ENCODE measurements around the gene MEGF11.

The MEGF11 gene

DNA sequence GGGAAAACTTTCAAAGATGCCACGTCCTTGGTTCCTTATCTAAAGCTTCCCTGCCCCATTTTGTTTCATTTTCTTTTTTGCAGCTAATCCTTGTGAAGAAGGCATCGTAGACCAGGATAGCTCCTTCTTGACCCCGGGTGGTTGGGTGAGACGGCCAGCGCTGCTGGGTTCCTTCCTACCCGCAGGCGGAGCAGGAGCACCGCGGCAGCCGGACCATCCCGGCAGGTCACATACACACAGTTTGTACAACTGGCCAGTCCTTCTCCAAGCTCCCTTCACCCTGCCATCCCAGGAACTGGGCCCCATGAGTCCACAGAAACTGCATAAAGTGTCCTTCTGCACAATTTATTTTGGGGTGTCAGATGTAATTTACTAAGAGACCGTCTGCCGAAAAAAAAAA lies 83.9 kb downstream of the MEGF11 start:
- Mint-ChIP-seq H3K36me3 (peaks cover 1% of the 10 kb centered on the region), H3K27me3 (peaks cover 18% of the 10 kb centered on the region), H3K4me3 (no peak overlapping the region), H3K27ac (no peak overlapping the region), H3K4me1 (no peaks in the 10 kb centered on the region), H3K9me3 (no peaks in the 10 kb centered on the region)
- ATAC-seq (ENCODE audit: low read depth) = no peak
- DNase-seq (ENCODE audit: low spot score in 2 of 2) = no peak

DNA sequence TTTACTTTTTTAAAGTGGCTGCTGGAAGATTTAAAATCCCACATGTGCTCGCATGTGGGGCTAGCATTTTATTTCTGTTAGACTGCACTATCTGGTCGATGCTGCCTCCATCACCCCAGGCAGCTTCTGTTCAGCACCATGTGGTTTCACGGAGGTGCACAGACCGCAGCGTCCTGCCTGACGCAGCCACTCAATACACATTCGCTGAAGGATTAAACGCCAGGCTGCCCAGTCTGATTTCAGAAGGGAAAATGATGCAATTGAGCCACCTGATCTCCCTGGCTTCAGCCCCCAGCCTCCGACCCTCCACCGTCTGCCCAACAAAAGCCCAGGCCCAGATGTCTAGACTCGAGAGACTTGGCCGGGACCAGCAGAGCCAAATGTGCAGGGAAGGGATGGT lies 84.5 kb downstream of the MEGF11 start:
- DNase-seq (ENCODE audit: low spot score in 2 of 2) = no peak
- H3K27me3 Mint-ChIP-seq = peaks cover 18% of the 10 kb centered on the region
- H3K4me3 Mint-ChIP-seq = no peak overlapping the region
- H3K36me3 Mint-ChIP-seq = peaks cover 1% of the 10 kb centered on the region
- H3K27ac Mint-ChIP-seq = no peak overlapping the region
- ATAC-seq (ENCODE audit: low read depth) = no peak
- no peaks in the 10 kb centered on the region for H3K4me1 Mint-ChIP-seq
- no peaks in the 10 kb centered on the region for H3K9me3 Mint-ChIP-seq

DNA sequence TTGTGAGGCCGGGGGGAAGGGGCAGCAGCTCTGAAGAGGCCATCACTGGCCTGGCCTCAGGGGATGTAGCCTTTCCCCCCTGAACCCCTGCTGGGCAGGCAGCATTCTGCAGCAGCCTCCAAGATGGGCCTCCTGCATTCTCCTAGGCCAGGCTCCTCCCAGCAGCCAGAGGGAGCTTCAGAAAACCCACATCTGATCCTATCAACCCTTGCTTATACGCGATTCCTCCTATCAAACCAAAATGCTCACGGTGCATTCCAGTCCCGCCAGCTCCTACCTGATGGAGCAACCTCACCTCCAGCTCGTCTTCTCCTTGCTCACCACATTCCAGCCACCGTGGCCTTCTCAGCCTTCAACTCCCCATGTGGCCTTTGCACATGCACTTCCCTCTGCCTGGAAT lies 85.7 kb downstream of the MEGF11 start:
- H3K27me3 Mint-ChIP-seq = peaks cover 12% of the 10 kb centered on the region
- H3K27ac Mint-ChIP-seq = no peak overlapping the region
- no peaks in the 10 kb centered on the region for H3K9me3 Mint-ChIP-seq
- no peak for DNase-seq (ENCODE audit: low spot score in 2 of 2)
- H3K36me3 Mint-ChIP-seq = peaks cover 1% of the 10 kb centered on the region
- no peaks in the 10 kb centered on the region for H3K4me1 Mint-ChIP-seq
- no peak overlapping the region for H3K4me3 Mint-ChIP-seq
- no peak for ATAC-seq (ENCODE audit: low read depth)

DNA sequence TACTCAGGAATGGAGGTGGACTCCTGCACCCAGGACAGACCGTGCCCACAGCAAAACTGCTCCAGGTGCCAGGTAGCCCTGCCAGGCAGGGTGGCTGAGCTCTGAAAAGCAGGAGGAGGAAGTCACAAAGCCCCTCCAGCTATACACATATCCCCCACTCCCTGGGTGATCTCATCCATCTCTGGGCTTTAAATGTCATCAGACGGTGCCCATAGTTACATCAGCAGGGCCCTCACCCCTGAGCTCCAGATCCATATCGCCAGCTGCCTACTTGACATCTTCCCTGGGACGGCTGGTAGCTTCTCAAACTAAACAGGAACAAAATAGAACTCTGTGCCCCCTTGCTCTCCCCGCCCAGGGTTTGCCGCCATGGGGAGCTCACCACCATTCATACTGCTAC lies 87.7 kb downstream of the MEGF11 start:
- peaks cover 4% of the 10 kb centered on the region for H3K27me3 Mint-ChIP-seq
- H3K4me3 Mint-ChIP-seq = no peak overlapping the region
- no peaks in the 10 kb centered on the region for H3K4me1 Mint-ChIP-seq
- no peaks in the 10 kb centered on the region for H3K9me3 Mint-ChIP-seq
- DNase-seq (ENCODE audit: low spot score in 2 of 2) (no peak), ATAC-seq (ENCODE audit: low read depth) (no peak)
- no peak overlapping the region for H3K27ac Mint-ChIP-seq
- no peaks in the 10 kb centered on the region for H3K36me3 Mint-ChIP-seq

DNA sequence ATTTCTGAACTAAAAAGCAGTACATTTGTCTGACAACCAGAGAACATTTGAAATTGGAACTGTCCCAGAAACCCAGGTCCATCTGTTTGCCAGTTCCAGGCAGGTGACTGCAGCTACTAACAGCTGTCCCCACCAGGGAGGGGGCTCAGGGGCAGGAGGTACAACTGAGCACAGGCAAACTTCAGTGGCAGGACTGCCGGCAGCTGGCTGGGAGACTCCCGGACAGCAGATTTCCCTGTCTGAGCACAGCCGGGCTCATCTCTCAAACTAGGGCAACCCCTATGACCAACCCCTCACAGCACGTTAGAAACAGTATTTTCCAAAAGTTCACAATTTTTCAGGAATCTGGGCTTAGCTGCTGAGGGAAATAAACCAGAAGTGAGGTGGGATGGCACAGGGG lies 88.8 kb downstream of the MEGF11 start:
- ATAC-seq (ENCODE audit: low read depth) (no peak), DNase-seq (ENCODE audit: low spot score in 2 of 2) (no peak)
- Mint-ChIP-seq H3K36me3 (no peaks in the 10 kb centered on the region), H3K27me3 (peaks cover 4% of the 10 kb centered on the region), H3K27ac (no peak overlapping the region), H3K4me3 (no peak overlapping the region), H3K4me1 (no peaks in the 10 kb centered on the region), H3K9me3 (no peaks in the 10 kb centered on the region)

DNA sequence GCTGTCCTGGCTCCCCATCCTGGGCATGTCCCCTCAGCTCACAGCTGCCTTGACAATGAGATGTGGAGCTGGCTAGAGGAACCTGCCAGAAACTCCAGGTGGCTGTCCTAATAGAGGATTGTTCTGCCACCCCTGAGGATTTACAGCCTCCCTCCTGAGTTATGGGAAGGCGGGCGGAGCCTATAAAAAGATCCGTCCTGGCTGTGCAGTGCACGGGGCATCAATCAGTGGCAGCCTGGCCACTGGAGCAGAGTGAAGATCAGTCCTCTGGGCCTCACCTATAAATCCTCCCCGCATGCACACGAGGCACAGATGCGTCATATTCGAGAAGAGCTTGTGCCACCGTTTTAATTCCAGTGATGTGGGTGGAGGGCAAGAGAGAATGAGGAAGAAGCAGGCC lies 90.0 kb downstream of the MEGF11 start:
- H3K4me1 Mint-ChIP-seq = no peaks in the 10 kb centered on the region
- no peaks in the 10 kb centered on the region for H3K36me3 Mint-ChIP-seq

DNA sequence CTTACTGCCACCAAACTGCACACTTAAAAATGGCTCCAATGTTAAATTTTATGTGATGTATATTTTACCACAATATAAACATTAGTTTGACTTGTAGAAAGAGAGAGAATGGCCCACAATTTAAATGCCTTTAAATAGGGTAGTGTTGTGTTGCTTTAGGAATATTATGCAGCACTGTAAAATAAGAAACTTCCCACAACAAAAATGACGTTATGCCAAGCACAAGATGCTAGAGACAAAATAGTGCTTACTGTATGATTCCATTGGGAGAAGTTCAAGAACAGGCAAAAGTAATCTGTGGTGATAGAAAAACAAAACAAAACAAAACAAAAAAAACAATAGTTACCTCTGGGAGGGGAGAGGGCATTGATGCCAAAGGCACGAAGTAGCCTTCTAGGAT lies 91.3 kb downstream of the MEGF11 start:
- no peaks in the 10 kb centered on the region for H3K36me3 Mint-ChIP-seq
- no peaks in the 10 kb centered on the region for H3K9me3 Mint-ChIP-seq
- peaks cover 6% of the 10 kb centered on the region for H3K27me3 Mint-ChIP-seq
- DNase-seq (ENCODE audit: low spot score in 2 of 2) (no peak), ATAC-seq (ENCODE audit: low read depth) (no peak)
- H3K4me1 Mint-ChIP-seq = no peaks in the 10 kb centered on the region
- no peak overlapping the region for H3K4me3 Mint-ChIP-seq
- no peak overlapping the region for H3K27ac Mint-ChIP-seq

More for the DNA sequence above, 90.0 kb downstream of the MEGF11 start:
- H3K27me3 Mint-ChIP-seq = peaks cover 6% of the 10 kb centered on the region
- ATAC-seq (ENCODE audit: low read depth) (no peak), DNase-seq (ENCODE audit: low spot score in 2 of 2) (no peak)
- H3K4me3 Mint-ChIP-seq = no peak overlapping the region
- no peaks in the 10 kb centered on the region for H3K9me3 Mint-ChIP-seq
- H3K27ac Mint-ChIP-seq = no peak overlapping the region

DNA sequence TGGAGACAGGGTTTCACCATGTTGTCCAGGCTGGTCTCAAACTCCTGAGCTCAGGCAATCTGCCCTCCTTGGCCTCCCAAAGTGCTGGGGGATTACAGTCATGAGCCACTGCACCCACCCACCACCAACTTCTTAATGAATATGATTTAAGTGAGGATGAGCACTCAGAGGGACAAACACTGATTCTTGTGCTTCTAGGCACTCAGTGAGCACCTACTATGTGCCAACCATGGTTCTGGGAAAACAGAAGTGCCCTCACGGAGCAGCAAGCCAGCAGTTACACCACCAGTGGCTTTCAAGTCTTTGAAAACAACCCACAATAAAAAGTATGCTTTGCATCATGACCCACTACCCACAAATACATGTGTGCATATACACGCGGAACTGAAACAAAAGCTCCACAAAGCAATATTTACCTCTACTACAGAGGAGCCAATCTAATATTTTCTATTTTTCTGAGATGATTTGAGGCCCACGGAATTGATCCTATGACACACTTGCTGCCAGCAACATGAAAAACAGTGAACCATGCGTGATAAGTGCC lies 91.9 kb downstream of the MEGF11 start:
- DNase-seq (ENCODE audit: low spot score in 2 of 2) (no peak), ATAC-seq (ENCODE audit: low read depth) (no peak)
- Mint-ChIP-seq H3K4me3 (no peak overlapping the region), H3K4me1 (no peaks in the 10 kb centered on the region), H3K9me3 (no peaks in the 10 kb centered on the region), H3K27ac (no peak overlapping the region), H3K27me3 (peaks cover 6% of the 10 kb centered on the region), H3K36me3 (no peaks in the 10 kb centered on the region)

DNA sequence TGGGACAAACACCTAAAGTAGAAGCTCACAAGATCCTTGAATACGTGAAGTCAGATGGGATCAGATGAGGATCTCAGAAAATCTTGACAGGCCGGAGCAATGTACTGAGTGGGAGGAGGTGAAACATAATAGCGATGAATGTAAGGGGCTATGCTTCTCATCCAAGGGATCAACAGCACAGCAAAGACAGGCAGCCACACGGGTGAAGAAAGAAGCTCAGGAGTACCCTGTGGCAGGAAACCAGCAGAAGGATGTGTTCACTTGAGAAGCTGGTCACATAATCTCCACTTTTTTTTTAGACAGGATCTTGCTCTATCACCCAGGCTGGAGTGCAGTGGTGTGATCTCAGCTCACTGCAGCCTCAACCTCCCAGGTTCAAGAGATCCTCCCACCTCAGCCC lies 92.4 kb downstream of the MEGF11 start:
- Mint-ChIP-seq H3K27ac (no peak overlapping the region), H3K27me3 (peaks cover 5% of the 10 kb centered on the region), H3K4me1 (no peaks in the 10 kb centered on the region), H3K9me3 (no peaks in the 10 kb centered on the region), H3K36me3 (no peaks in the 10 kb centered on the region), H3K4me3 (no peak overlapping the region)
- DNase-seq (ENCODE audit: low spot score in 2 of 2) = no peak
- ATAC-seq (ENCODE audit: low read depth) = no peak

DNA sequence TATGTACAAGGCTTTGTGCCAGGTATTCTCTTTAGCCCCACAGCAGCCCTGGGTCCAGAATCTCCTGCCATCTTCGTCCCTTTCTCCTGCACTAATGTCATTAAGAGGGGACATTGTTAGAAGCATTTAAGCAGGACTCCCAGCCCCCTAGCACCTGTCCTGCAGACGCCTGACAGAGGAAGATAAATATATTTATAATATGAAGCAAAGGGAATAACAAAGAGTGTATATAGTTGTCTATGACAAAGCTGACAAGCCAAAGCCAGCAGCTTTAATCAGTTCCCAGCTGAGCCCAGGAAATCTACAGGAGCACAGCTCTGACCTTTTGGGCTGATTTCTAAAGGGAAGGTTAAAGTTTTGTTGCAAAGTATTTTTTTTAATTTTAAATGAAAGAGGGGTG lies 96.0 kb downstream of the MEGF11 start:
- Mint-ChIP-seq H3K27me3 (peaks cover 14% of the 10 kb centered on the region), H3K4me1 (peaks cover 4% of the 10 kb centered on the region), H3K9me3 (no peaks in the 10 kb centered on the region), H3K36me3 (no peaks in the 10 kb centered on the region), H3K27ac (no peak overlapping the region), H3K4me3 (no peak overlapping the region)
- DNase-seq (ENCODE audit: low spot score in 2 of 2) = no peak
- ATAC-seq (ENCODE audit: low read depth) = no peak

DNA sequence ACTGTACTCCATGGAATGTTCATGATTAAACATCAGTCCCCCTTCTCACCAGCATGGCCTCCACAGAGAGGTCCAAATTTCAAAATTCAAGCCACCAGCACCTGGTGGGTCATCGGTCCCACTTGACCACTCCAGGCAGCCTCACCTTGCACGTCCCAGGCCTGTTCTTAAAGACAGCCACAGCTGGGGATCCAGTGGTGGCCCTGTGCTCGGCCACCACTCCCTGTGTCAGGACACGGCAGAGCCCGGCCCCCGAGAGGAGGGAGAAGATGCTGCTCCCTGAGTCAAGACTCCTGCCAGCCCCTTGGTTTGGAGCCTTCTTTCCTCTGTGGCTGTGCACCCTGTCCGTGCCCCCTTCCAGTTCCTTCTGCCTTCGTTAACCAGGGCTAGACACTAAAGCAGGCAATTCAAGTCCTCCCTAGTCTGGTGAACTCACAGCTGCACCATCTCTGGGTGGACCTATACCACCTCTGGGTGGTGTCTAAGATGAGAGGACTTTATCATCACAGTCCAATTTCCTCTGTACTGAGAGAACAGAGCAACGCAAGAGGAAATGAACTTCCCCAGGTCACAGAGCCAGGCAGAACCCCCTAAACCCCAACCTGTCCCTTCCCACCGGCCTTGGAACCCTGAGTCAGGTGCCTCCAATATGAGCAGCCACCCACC lies 97.1 kb downstream of the MEGF11 start:
- Mint-ChIP-seq H3K9me3 (no peaks in the 10 kb centered on the region), H3K27ac (no peak overlapping the region), H3K4me3 (no peak overlapping the region), H3K27me3 (peaks cover 16% of the 10 kb centered on the region), H3K4me1 (peaks cover 4% of the 10 kb centered on the region), H3K36me3 (no peaks in the 10 kb centered on the region)
- DNase-seq (ENCODE audit: low spot score in 2 of 2) (no peak), ATAC-seq (ENCODE audit: low read depth) (no peak)

DNA sequence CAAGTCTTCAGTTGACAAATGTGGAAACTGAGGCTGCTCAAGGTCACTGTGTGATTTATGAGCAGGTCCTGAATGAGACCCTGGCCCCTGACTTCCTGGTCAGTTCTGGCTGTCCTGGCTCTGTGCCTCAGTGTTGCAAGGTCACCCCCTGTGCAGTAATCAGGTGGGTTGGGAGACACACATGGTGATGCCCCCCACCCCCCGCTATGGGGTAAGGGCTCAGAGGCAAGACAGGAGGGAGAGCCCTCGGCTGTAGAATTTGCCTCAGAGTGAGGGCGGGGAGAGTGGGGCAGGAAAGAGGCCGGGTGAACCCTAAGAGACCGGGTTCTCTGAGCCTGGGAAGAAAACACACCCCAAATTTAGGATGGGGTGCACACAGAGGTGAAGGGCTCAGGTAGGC lies 98.5 kb downstream of the MEGF11 start:
- Mint-ChIP-seq H3K9me3 (no peaks in the 10 kb centered on the region), H3K27ac (no peak overlapping the region), H3K4me3 (no peak overlapping the region), H3K27me3 (peaks cover 19% of the 10 kb centered on the region), H3K36me3 (no peaks in the 10 kb centered on the region), H3K4me1 (peaks cover 4% of the 10 kb centered on the region)
- no peak for ATAC-seq (ENCODE audit: low read depth)
- no peak for DNase-seq (ENCODE audit: low spot score in 2 of 2)

DNA sequence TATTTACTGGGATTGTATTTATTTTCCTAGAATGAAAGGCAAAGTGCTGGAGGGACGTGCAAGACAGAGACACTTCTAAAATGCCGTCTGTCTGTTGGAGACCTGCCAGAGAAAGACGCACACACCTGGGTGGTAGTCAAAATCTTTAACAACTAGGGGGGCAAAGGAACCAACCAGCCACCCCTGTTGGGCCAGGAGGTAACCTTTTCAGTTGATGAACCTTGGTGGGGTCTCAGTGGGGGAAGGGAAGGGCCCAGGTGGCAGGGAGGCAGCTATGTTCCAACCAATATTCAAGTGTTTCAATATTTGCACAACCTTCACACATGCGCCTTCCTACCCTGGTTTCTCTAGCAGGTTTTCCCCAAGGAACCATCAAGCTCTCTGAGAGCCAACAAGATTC lies 99.0 kb downstream of the MEGF11 start:
- Mint-ChIP-seq H3K27ac (no peak overlapping the region), H3K27me3 (peaks cover 19% of the 10 kb centered on the region), H3K4me1 (peaks cover 4% of the 10 kb centered on the region), H3K4me3 (no peak overlapping the region), H3K36me3 (no peaks in the 10 kb centered on the region), H3K9me3 (no peaks in the 10 kb centered on the region)
- ATAC-seq (ENCODE audit: low read depth) = no peak
- no peak for DNase-seq (ENCODE audit: low spot score in 2 of 2)

DNA sequence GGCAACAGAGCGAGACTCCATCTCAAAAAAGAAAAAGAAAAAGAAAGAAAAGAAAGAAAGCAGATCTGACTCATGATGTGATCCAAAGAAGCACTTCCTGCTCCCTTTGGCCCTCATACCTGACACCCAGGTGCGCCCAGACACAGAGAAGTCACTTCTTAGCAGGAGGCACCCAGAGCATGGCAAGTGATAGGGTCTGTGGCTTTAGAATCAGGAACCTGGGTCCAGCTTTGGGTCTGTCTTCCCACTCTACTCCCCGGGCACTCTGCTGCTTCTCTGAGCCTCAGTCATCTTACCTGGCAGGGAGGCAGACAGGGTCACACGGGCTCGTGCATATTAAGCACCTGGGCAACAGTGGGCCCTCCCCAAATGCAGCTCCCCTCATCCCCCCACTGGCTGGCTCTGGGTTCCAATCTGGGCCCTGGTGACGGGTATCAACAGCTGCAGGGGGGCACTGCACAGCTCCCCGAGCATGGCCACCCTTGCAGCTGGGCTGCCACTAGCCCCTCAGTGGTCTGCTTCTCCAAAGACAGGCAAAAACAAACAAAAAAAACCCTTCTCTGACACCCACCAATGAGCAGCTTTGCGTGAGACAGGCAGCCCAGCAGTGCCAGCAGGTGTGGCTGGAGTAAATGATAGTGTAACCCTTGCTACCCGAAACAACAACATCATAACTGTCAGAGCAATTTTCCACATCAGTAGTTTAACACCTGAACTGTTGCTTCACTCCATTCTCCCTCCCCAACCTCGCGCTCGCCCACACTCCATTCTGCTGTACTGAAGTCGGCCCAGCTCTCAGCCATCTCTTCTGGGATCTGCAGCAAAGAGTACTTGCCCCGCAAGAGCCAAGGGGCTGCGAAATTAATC lies 99.8 kb downstream of the MEGF11 start:
- Mint-ChIP-seq H3K27ac (no peak overlapping the region), H3K36me3 (no peaks in the 10 kb centered on the region), H3K4me1 (peaks cover 4% of the 10 kb centered on the region), H3K4me3 (no peak overlapping the region), H3K9me3 (no peaks in the 10 kb centered on the region), H3K27me3 (peaks cover 19% of the 10 kb centered on the region)
- ATAC-seq (ENCODE audit: low read depth) (peak; percentile 32), DNase-seq (ENCODE audit: low spot score in 2 of 2) (no peak)
